Myocyte (in vitro differentiated cells): ENCODE results near the gene ATOSB. TPM values are rescaled to one million over a fixed set of nuclear protein-coding genes. Genes with fewer than 3 reads are reported as not detected.

Experiments used
- DNase-seq: peaks from one replicate; pipeline ENCODE4 v3.0.0-alpha.2; 2012; ENCODE audit warnings: low read depth
- total RNA-seq: library from RNA; depleted of rRNA; stranded (reverse); fragments of >200 nt; gene quantifications from 2 replicates; pipeline ENCODE4 v1.2.3, GENCODE V29; 2014

The ATOSB gene
- total RNA-seq, 1 donor from 2014 or later = 56.6 TPM

DNA sequence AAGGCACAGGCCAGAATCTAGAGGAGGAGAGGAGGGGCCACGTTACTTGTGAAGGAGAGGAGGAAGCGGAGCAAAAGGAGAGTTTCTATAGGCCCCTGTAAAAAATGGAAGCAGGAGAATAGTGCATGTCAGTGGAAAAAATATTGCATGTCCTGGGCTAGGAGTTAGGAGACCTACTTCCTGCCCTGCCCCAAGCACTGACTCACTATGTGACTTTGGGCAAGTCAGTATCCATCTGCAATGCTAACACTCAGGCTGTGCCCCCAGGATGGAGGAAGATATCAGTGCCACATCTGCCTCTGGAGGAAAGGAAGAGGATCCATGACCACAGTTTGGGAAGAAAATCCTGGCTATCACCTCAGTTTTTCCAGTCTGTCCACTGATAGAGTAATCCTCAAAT, 26.2 kb downstream of the ATOSB start:
- no peak for DNase-seq

DNA sequence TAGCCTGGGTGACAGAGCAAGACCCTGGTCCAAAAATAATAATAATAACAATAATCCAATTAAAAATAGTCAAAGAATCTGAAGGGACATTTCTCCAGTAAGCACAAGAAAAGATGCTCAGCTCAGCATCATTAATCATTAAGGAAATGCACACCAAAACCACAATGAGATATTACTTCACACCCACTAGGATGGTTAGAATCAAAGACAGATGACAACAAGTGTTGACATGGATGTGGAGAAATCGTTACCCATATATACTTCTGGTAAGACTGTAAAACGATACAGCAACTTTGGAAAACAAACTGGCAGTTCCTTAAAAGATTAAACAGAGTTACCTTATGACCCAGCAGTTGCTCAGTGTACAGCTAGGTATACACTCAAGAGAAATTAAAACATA, 30.6 kb downstream of the ATOSB start:
- no peak for DNase-seq

DNA sequence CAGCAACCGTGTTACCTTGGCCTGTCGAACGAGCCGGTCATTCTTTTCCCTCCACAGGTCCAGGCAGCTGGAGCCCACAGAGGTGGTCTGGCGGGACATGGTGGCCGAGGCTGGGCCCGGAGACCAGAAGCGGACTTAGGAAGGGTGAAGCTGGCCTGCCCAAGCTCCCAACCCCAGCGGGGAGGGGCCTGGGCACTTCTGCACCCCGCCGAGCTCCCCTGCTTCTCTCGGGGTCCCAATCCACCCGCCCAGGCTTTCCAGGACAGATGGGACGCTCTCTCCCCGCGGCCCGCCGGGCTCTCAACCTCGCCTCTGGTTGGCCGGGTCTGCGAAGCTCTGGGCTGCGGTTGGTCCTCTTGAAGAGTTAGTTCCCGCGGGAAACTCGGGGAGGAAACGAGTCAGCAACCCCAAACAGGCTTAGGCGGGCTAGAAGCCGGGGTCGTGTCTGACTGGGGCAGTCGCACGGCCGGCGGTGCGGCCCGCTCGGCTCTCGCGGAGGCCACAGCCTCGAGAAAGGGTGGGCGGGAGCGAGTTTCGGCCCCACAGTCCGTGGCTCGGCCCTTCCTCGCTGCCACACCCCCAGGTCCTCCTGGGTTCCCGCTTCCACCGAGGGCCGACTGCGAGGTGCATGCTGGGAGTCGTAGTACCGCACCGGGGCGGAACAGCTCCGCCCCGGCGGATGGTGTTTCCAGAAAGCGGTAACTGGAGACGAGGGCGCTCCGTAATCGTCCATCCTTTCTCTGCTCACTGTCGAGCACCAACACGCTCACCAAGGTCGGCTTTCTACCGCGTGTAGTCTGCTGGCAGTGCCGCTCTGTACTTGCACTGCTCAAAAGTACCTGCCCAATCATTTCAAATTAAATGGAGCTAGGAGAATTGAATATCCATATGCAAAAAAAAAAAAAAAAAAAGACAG, 36.0 kb downstream of the ATOSB start, which contains the start of gene FANCG:
Gene FANCG, minus strand, starts transcription at position 517 of the 916 bp plus-strand sequence. Its CDS starts 418 bp downstream, at position 99.
- DNase-seq = peak; percentile 94

DNA sequence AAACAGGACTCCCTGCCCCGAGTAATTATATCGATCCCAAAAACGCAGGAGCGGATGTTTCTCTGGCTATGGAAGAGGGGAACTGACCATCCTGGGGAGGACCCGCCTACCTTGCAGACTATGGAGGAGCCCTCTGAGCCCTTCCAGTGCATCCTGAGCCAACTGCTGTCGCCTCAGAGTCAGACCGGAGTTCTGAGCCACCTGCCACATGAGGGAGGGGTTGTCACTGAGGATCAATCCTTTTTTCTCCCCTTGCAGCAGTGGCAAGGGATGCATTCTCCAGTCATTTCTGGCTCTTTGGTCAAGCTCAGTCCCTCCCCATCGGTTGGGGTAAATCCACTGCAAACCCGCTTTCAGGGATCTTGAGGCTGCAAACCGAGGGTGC, 36.6 kb downstream of the ATOSB start:
- DNase-seq = no peak

DNA sequence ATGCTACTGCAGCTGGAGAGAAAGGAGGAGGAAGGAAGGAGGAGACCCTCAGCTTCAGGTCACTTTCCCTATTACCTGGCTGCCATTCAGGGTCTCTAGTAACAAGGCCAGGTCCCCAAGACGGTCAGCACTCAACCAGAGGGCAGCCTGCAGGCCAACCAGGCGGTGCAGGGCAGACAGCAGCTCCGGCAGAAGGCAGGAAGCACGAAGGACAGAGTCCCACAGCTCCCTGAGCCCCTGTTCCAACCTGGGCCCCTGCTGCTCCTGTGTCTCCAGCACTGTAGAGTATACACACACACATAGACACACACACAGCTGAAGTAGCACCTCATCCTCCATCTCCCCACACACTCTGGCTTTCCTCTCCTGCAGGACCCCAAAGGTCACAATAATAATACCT, 37.6 kb downstream of the ATOSB start:
- DNase-seq = no peak

DNA sequence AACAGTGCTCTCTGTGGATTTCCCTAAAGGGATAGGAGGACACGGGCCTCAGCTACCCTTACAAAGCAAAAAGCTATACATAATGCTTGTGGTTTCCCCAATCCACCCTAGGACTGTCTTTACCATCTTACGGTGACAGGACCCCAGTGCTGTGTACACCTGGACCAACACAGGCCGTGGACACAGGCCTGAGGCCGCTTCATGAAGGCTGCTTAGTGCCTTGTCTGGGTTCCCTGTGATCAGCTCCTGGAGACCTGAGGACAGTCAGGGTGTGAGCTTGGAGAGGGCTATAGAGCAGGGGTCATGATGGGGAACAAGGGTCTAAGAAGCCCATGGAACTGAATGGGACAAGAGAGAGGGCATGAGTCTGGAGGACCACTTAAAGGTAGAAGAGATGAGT, 38.8 kb downstream of the ATOSB start:
- no peak for DNase-seq

DNA sequence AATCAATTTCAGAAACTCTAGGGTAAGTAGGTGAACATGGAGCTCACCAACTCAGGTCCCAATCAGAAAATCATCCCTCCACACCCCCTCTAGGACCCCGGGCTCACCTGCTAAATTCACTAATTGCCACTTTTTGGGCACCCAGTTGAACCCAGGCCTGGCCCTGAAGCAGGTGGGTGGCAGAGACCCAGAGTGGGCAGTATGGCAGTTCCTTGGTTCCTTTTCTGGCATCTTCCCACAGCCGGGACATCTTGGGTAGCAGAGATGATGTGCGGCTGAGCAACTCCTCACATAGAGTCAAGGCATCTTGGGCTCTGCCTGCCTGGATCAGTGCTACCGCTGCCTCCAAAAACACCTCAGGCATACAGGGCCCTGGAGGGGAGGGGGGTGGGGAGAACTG, 40.3 kb downstream of the ATOSB start:
- no peak for DNase-seq

DNA sequence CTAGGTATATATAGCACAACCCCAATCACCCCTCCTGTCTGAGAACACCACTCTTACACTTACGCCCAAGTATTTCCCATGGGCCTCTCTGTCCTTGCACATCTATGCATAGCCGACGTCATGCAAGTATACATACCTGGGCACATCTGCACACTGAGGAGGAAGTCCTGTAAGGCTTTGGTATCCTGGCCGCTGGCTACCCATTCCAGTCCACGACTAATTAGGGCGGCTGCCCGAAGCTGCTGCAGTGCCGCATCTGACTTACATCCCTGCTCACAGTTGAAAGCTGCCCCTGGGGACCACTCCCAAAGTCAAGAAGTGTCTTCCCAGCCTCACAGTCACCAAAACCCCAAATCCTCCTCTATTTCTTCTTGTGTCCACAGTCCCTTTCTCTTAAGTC, 40.9 kb downstream of the ATOSB start:
- no peak for DNase-seq

DNA sequence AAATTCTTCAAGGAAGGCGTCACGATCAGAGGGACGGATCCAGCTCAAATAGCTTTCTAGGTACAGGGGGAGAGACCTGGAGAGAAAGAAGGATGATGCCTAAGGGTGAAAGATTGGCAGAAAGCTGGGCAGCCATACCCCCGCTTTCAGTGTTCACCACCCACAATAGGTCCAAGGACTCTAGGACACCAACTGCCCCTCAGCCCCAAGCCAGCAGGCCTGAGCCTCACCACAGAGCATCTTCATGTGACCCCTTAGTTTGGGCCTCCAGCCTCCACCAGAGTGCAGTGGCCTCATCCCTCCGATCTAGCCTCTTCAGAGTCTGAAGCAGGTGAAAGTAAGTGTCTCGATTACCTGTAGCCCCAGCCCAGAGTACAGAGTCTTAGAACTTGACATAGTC, 41.5 kb downstream of the ATOSB start:
- DNase-seq = no peak

DNA sequence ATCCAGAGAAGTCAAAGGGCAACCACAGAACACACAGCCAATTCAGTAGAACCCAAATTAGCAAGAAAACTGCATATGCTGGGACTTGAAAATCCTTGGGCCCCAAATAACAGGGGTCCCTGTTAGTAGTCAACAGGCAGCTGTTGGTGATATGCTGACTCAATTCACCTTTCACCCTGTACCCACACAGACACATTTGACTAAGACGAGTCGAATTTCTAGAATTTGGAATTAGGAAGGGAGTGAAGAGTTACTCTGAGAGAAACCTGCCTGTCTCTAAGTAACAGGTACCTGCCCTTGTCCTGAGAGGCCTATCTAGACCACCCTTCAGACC, 42.4 kb downstream of the ATOSB start:
- DNase-seq = no peak

DNA sequence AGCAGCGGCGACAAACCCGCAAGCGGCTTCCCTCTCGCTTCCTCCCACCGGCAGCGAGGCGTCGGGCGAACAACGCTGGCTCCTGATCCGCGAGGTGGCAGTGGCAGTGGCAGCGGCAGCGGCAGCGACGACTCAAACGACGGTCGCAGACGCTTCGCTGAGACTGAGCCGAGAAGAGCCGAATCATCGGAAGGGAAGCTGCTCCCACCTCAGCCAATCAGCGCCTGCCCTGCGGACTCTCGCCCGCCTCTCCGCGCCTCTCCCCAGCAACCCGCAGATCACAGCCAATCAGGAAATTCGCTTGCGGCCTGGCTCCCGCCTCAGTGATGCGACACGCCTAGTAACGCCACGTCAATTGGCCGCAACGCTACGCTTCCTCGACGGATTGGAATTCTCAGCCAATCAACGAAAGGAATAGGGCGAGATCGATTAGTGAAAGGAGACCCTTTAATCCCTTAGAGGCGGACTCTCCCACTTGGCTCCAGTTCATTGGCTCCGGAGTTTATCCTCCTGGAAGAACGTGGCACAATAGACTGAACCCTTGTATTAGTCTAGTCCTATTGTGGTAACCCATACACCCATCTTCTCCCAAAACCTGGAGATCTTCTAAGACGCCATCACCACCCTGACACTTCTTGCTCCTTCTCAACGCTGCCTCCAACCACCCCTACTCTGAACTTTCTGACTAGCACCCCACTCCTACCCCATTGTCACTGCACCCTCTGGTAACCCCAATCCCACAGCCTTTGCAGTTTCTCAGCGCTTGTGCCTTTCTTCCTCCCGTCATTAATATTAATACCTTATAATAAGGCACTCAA, 43.0 kb downstream of the ATOSB start, which contains the start of gene VCP:
Gene VCP, minus strand, starts transcription at position 165 of the 818 bp plus-strand sequence. CDS start 272 bp downstream, outside the sequence.
- DNase-seq = peak; percentile 100

DNA sequence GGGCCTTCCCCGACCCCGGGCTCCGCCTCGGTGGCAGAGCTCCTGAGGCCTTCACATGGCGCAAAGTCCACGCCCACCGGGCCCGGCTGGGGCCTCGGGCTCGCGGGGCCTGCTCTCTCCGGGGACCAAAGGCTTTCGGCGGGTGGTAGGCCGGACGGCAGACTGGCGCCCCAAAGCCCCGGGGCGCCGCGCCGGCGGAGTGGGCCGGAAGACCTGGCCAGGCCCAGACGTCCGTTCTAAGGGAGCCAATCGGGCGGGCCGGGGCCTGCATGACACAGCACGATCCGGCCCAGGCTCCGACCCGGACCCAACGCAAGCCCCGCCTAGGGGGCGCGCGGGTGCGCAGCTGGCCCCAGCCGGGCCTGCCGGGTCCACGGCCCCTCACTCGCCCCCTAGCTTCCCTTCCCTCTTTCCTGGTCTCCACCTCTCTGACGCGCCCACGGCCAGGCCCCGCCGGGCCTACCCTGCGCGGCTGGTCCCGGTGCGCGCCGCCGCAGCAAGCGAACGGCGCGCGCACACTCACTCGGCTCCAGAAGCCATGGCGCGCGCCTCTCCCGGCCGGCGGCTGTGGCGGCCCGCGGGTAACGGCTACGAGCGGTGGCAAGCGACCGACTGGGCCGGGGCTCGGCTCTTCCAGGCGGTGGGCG, 43.7 kb downstream of the ATOSB start:
- peak; percentile 85 for DNase-seq

DNA sequence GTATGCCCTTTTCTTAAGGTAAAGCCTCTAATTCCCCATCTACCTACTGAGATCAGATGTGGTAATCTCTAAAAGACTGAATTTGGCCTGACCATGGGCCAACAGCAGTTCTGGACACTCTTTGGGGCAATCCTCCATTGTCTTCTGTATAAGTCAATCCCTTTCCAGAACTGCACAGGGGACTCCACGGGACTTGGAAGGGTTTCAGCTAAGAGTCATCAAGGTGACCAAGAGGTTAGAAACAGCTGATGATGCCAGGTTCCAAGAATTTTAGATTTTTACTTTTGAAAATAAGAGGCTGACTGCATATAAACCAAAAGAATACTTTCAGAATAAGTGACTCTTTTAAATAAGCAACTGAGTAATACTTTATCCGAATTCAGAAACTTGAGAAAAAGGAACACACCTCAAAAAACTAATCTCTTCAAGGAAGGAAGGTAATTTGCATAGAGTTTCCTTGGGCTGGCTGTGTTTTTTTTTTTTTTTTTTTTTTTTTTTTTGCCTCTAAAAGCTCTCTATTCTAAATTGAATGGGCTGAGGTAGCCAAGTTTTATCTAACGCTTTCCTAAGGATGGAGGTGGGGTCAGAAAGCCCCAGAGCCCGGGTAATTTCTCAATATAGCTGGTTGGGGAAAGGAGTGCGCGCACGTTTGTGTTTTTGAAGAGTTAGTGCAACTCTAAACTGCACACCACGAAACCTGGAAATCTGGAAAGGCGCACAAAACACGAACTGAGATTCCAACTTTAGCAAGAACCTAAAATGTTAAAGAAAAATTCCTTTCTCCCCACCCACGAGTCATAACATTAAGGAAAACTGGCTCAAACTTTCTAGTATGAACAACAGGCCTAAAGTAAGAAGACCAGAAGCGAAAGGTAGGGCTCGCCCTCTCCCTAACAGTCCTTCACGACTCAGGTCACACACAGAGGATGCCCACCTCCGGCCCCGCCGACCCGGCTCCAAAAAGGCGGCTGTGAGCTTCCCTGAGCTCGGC, 44.5 kb downstream of the ATOSB start:
- DNase-seq = peak; percentile 35

DNA sequence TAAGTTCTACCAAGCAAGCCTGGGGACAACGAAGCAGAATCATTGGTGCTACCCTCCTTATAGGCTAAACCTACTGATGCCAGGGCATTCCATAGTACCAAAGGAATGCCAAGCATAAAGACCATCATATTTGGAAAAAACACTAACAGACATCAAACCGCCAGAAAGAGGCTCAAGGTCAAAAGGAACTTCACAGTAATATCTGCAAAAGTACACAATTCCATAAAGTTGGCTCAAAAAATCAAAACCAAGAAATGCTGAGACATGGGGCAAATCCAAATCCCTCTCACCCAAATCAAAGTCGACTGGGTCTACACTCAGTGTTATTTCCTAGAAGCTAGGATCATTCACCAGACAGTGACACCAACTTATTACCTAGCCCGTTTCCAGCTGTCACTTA, 46.6 kb downstream of the ATOSB start:
- no peak for DNase-seq

DNA sequence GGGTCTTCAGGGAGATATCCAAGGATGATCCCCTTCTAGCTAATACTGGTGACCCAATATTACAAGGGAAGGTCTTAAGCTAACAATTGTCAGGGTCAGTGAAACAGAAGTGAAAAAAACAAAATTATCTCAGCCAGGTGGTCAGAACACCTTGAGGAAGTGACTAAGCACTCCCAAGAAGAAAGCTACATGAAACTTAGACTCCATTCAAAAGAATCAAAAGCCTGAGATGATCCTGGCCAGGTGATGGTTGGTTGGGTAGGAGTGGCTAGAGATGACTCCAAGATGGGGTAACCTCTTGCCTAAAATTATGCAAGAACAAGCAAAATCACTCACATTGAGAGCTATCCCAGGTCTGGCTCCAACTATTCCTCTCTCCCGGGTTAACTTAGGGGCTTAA, 48.6 kb downstream of the ATOSB start:
- DNase-seq = no peak

DNA sequence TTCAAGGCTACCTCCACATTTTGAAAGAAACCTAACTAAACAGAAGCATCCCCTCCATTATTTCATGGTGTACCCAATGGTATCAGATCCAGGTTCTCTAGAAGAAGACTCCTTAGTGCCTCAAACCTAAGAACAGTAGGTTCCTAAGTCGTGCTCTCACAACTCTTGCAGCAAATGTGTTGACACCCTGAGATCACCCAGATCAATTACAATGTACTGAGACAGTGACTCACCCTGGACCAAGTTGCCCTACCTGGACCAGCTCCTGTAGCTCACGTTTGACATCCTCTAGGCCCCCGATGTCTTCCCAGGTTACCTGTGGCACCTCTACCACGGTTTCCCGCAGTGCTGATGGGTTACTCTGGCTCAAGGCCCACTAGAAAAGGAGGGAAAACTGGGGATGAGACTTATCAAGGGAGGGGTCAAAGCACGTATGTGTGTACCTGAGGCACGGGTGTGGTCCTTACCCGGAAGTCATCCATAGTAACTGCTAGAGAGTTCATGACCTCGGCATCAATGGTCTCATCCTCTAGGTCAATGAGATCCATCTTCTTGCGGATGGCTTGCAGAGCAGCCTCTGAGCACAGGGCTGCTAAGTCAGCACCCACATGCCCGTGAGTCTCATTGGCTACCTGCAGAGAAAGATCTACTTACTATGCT, 55.0 kb downstream of the ATOSB start:
- no peak for DNase-seq

DNA sequence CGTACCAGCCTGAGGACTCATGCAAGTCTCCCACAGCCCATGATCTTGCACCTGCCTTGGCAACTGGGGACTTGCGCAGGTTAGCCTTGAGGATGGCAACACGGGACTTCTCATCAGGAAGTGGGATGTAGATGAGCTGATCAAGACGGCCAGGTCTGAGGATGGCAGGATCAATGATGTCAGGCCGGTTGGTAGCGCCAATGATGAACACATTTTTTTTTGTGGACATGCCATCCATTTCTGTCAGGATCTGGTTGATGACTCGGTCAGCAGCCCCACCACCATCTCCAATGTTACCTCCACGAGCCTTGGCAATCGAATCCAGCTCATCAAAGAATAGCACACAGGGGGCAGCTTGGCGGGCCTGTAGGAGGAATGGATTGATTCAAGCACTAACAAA, 56.2 kb downstream of the ATOSB start:
- DNase-seq = no peak

DNA sequence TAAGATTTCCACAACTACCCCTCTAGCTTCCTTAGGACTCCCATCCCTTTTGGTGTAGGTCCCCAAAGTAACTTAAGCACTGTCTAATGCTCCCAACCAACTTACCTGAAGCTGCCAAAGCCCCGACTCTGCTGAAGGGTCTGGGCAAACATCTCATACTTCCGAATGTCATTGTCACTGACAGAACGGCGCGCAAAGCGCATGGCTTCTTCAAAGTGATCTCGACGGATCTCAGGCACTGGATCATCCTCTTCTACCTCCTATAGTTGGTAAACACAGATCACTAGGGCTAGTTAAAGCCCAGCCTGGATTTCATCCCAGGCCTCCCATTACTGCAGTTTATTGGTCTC, 58.4 kb downstream of the ATOSB start:
- DNase-seq = no peak

DNA sequence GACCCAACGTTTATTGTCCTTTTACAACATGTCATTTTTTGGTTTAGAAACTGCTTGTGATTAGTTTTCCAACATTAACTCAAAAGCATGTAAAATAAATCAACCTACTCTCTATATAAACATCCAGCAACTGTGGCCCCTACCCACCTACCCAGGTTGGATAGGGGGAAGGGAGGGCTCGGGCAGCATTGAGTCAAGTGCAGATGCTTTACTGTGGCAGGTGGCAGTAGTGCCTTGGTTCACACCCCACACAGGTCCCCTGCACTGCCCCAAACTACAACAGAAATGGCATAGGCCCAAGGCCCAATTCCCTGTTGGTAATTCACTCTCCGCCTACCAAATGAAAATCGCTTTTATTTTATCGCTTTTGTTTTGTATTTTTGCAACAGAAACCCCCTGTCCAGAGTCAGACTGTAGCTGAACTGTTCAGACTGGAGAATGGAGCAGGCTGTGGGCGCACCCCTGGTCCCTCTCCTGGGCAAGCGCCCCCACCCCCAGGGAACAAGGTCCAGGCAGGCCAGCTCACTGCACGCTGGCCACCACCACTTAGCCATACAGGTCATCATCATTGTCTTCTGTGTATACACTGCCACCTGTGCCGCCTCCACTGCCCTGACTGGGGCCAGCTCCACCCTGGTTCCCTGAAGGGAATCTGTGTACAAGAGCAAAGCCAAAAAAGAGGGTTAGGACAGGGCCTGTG, 58.9 kb downstream of the ATOSB start:
- no peak for DNase-seq
